HG03558 (cell line): ENCODE measurements around the gene NPHP4.
"Not testable (repeated sequence)": the region's sequence is repeated elsewhere in the genome, so short reads cannot be mapped to it uniquely, and the experiment has no call there.

ENCODE experiments used
- ATAC-seq: cut with Tn5 transposase; IDR thresholded peaks from one replicate; pipeline ENCODE4 v1.9.1; 2021; ENCODE audit warnings: moderate number of reproducible peaks; ENCODE audit not compliant: unreplicated experiment; ENCODE audit errors: extremely low read depth

Gene NPHP4

GRCh38 chr1:5868931-5869500, 123.2 kb downstream of the NPHP4 start:
- ATAC-seq = no peak

- no peak for ATAC-seq
Observed at GRCh38 chr1:5865774-5866173, 126.5 kb downstream of the NPHP4 start.

- no peak for ATAC-seq
Observed at GRCh38 chr1:5865056-5865455, 127.2 kb downstream of the NPHP4 start.

- no peak for ATAC-seq
Observed at GRCh38 chr1:5864256-5864655, 128.0 kb downstream of the NPHP4 start.

GRCh38 chr1:5863238-5863637, 129.0 kb downstream of the NPHP4 start:
- no peak for ATAC-seq

- no peak for ATAC-seq
Observed at GRCh38 chr1:5861871-5862825, 130.1 kb downstream of the NPHP4 start.

GRCh38 chr1:5860277-5860676, 131.9 kb downstream of the NPHP4 start:
- no peak for ATAC-seq

GRCh38 chr1:5859766-5860165, 132.5 kb downstream of the NPHP4 start:
- ATAC-seq = no peak

GRCh38 chr1:5858844-5859407, 133.3 kb downstream of the NPHP4 start:
- no peak for ATAC-seq

GRCh38 chr1:5858246-5858645, 134.0 kb downstream of the NPHP4 start:
- ATAC-seq = no peak

GRCh38 chr1:5857508-5858090, 134.6 kb downstream of the NPHP4 start:
- ATAC-seq = no peak

- ATAC-seq = no peak
Observed at GRCh38 chr1:5857011-5857410, 135.2 kb downstream of the NPHP4 start.

- no peak for ATAC-seq
Observed at GRCh38 chr1:5856246-5856815, 135.9 kb downstream of the NPHP4 start.

GRCh38 chr1:5855196-5855897, 136.9 kb downstream of the NPHP4 start:
- no peak for ATAC-seq

GRCh38 chr1:5854754-5855153, 137.5 kb downstream of the NPHP4 start:
- ATAC-seq = no peak

GRCh38 chr1:5853858-5854257, 138.4 kb downstream of the NPHP4 start:
- not testable (repeated sequence) for ATAC-seq

- ATAC-seq = no peak
Observed at GRCh38 chr1:5850503-5850902, 141.7 kb downstream of the NPHP4 start.

- ATAC-seq = no peak
Observed at GRCh38 chr1:5849550-5849949, 142.7 kb downstream of the NPHP4 start.

GRCh38 chr1:5847013-5847659, 145.1 kb downstream of the NPHP4 start:
- no peak for ATAC-seq

GRCh38 chr1:5845376-5845775, 146.8 kb downstream of the NPHP4 start:
- no peak for ATAC-seq
